Erythroblast (primary cell): Measurements from ENCODE around the gene NSUN7.

Experiments used
- GATA1 ChIP-seq: IDR thresholded peaks from 2 replicates; pipeline ENCODE4 v1.6.1; 2011; ENCODE audit warnings: low read depth, mild to moderate bottlenecking, control low read depth, low read length, moderate library complexity
- POLR2A ChIP-seq: IDR thresholded peaks from 2 replicates; pipeline ENCODE4 v1.6.1; 2011; ENCODE audit warnings: mild to moderate bottlenecking, low read length

DNA sequence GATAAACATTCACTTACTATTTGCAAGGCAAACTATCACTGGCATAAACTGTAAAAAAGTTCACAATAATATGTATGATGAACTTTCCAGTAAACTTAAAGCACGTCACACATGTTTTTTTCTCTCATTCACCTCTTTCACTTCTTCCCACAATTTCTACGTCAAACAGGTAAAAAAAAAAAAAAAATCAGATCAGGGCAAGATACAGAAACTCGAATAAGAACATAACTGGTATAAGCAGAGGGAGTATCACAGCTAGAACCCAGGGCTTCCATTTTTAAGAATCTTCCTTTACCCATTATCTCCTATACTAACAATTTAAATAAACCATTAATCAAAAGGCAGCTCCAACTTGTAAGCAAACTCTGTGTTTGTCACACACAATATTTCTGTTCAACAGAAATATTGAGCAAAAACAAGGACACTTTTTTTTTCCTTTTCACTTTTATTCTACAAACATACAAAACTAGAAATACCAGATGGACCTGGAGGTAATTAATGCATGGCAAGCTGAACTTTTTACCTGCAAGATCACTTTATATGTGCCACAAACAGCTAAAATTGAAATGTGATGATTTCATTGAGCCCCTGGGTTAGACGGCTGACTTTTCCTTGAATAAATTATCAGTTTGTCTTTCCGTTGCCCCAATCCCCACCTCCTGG, 47.5 kb upstream of the NSUN7 start:
- TF ChIP-seq POLR2A (no peak), GATA1 (no peak)
